HL-60 (cell line): ENCODE results near the gene CSF1R.
"Not testable (repeated sequence)": the region's sequence is repeated elsewhere in the genome, so short reads cannot be mapped to it uniquely, and the experiment has no call there.

Experiments
- DNase-seq, 2 experiments: peaks; one replicate each; pipeline ENCODE4 v3.0.0-alpha.2; 2010 to 2020; ENCODE audit warnings: low read depth in 1 of 2, low spot score in 1 of 2
- H3K27ac ChIP-seq: fragments of 250-450 bp; sonication (Bioruptor Pico); replicated peaks from 2 replicates; pipeline ENCODE4 v1.5.1; 2020; ENCODE audit warnings: mild to moderate bottlenecking, moderate library complexity
- H3K27me3 ChIP-seq: fragments of 250-450 bp; sonication (Bioruptor Pico); 2 replicates; pipeline ENCODE4 v1.5.1; 2021; ENCODE audit warnings: mild to moderate bottlenecking, moderate library complexity; ENCODE audit not compliant: insufficient read depth, poor library complexity, severe bottlenecking
- H3K4me3 ChIP-seq: replicated peaks from 2 replicates; pipeline ENCODE4 v1.5.1; 2011; ENCODE audit warnings: mild to moderate bottlenecking, control low read depth, low read length; ENCODE audit not compliant: insufficient read depth
- GABPA ChIP-seq: IDR thresholded peaks from 2 replicates; pipeline ENCODE4 v1.6.1; 2012; ENCODE audit warnings: low read depth
- POLR2AphosphoS5 ChIP-seq: IDR thresholded peaks from 2 replicates; pipeline ENCODE4 v1.6.1; 2012; ENCODE audit warnings: low read depth
- REST ChIP-seq: IDR thresholded peaks from 2 replicates; pipeline ENCODE4 v1.6.1; 2012; ENCODE audit warnings: low read depth; ENCODE audit not compliant: insufficient replicate concordance
- SPI1 ChIP-seq: IDR thresholded peaks from 2 replicates; pipeline ENCODE4 v1.6.1; 2012; ENCODE audit warnings: low read depth, mild to moderate bottlenecking, borderline replicate concordance
- TF ChIP-seq, protein P1 (sequence below): IDR thresholded peaks from one replicate; pipeline ENCODE4 v1.5.1; 2011; ENCODE audit warnings: low read length, control low read depth, inconsistent platforms; ENCODE audit not compliant: insufficient read depth

The CSF1R gene

GRCh38 chr5:150101023-150101422, 14.7 kb upstream of the CSF1R start:
- Histone ChIP-seq H3K27ac (no peak overlapping the region), H3K4me3 (no peak overlapping the region), H3K27me3 (no peaks in the 10 kb centered on the region)
- no peak for DNase-seq
- no peak for TF ChIP-seq GABPA

- no peaks in the 10 kb centered on the region for H3K27me3 ChIP-seq
- H3K27ac ChIP-seq: no peak overlapping the region
- DNase-seq: no peak
- no peak overlapping the region for H3K4me3 ChIP-seq
- TF ChIP-seq, protein P1, sequence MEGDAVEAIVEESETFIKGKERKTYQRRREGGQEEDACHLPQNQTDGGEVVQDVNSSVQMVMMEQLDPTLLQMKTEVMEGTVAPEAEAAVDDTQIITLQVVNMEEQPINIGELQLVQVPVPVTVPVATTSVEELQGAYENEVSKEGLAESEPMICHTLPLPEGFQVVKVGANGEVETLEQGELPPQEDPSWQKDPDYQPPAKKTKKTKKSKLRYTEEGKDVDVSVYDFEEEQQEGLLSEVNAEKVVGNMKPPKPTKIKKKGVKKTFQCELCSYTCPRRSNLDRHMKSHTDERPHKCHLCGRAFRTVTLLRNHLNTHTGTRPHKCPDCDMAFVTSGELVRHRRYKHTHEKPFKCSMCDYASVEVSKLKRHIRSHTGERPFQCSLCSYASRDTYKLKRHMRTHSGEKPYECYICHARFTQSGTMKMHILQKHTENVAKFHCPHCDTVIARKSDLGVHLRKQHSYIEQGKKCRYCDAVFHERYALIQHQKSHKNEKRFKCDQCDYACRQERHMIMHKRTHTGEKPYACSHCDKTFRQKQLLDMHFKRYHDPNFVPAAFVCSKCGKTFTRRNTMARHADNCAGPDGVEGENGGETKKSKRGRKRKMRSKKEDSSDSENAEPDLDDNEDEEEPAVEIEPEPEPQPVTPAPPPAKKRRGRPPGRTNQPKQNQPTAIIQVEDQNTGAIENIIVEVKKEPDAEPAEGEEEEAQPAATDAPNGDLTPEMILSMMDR: no peak
- TF ChIP-seq GABPA: no peak
- TF ChIP-seq SPI1: no peak
- TF ChIP-seq REST: no peak
- no peak for TF ChIP-seq POLR2AphosphoS5
These were observed 10.8 kb upstream of the CSF1R start for GRCh38 chr5:150097152-150097551.

GRCh38 chr5:150092159-150092787, 5.9 kb upstream of the CSF1R start:
- no peak for TF ChIP-seq POLR2AphosphoS5
- no peak for TF ChIP-seq SPI1
- TF ChIP-seq REST: no peak
- TF ChIP-seq GABPA: no peak
- TF ChIP-seq, protein P1: no peak
- Histone ChIP-seq H3K27me3 (no peaks in the 10 kb centered on the region), H3K27ac (no peak overlapping the region), H3K4me3 (no peak overlapping the region)
- no peak for DNase-seq

DNA sequence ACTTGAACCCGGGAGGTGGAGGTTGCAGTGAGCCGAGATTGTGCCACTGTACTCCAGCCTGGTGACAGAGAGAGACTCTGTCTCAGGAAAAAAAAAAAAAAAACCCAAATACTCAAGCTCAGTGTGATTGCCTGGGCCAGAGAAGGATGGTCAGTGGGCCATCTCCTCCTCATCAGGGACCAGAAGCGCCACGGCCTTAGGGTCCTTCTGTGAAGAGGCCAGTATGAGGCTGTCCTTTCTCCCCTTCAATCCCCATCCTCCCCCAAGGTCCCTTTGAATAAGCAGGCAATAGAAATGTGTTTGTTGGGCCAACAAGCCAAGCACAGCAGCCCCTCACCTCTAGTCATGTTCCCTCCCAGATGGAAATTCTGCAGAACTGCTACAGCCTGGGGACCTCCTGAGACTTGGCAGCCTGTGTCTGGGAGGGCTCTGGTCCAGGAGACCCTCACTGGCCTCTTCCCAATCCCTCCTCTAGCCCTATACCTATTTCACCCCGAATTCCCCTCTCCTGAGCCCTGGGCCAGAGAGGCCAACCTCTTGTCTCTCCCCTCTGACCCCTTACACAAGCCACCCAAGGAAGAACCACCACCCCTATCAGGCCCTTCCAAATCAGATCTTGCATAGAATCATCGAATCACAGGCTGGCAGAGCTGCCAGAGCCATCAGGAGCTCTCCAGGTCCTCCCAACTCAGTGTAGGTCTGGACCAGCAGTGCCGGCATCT, 1.0 kb downstream of the CSF1R start:
- peak overlapping the region; percentile 38; the same call in 1 of the 2 replicates for H3K4me3 ChIP-seq
- no peak for DNase-seq
- no peaks in the 10 kb centered on the region for H3K27me3 ChIP-seq
- H3K27ac ChIP-seq: no peak overlapping the region
- no peak for TF ChIP-seq SPI1
- TF ChIP-seq, protein P1: no peak
- TF ChIP-seq REST: no peak
- no peak for TF ChIP-seq POLR2AphosphoS5
- no peak for TF ChIP-seq GABPA

GRCh38 chr5:150084754-150085153, 1.6 kb downstream of the CSF1R start:
- DNase-seq, H3K27ac ChIP-seq, H3K27me3 ChIP-seq, H3K4me3 ChIP-seq: not testable (repeated sequence)
